HG03469 (cell line): ENCODE measurements around the gene KRT14.
"Not testable (repeated sequence)": the region's sequence is repeated elsewhere in the genome, so short reads cannot be mapped to it uniquely, and the experiment has no call there.

Experiments
- ATAC-seq: cut with Tn5 transposase; IDR thresholded peaks from one replicate; pipeline ENCODE4 v1.9.1; 2021; ENCODE audit warnings: mild to moderate bottlenecking, moderate library complexity, moderate number of reproducible peaks; ENCODE audit not compliant: unreplicated experiment

Gene KRT14

GRCh38 chr17:41580244-41580575 lies 6.5 kb downstream of the KRT14 start:
- no peak for ATAC-seq

- no peak for ATAC-seq
These were observed 7.0 kb downstream of the KRT14 start for GRCh38 chr17:41579484-41580243.

- no peak for ATAC-seq
These were observed 7.7 kb downstream of the KRT14 start for GRCh38 chr17:41578971-41579370.

- ATAC-seq, result no peak
These were observed 8.2 kb downstream of the KRT14 start for GRCh38 chr17:41578538-41578937.

- not testable (repeated sequence) for ATAC-seq
These were observed 10.0 kb downstream of the KRT14 start for GRCh38 chr17:41576740-41577139.

- no peak for ATAC-seq
These were observed 11.4 kb downstream of the KRT14 start for GRCh38 chr17:41575336-41575735.

GRCh38 chr17:41571561-41572434 lies 14.9 kb downstream of the KRT14 start, which contains the start of gene KRT9:
KRT9 (minus strand) TSS chr17:41572059; CDS start chr17:41571992, 67 bp downstream.
- ATAC-seq, result no peak

- no peak for ATAC-seq
These were observed 19.4 kb downstream of the KRT14 start for GRCh38 chr17:41567317-41567716.

GRCh38 chr17:41565338-41565737 lies 21.4 kb downstream of the KRT14 start:
- no peak for ATAC-seq

GRCh38 chr17:41563607-41564170 lies 23.0 kb downstream of the KRT14 start:
- no peak for ATAC-seq

GRCh38 chr17:41561554-41561953 lies 25.1 kb downstream of the KRT14 start:
- ATAC-seq, result no peak

GRCh38 chr17:41559548-41559947 lies 27.1 kb downstream of the KRT14 start:
- ATAC-seq, result no peak

GRCh38 chr17:41556931-41557330 lies 29.8 kb downstream of the KRT14 start:
- no peak for ATAC-seq

- ATAC-seq, result no peak
These were observed 30.4 kb downstream of the KRT14 start for GRCh38 chr17:41556306-41556705.

- ATAC-seq, result no peak
These were observed 31.4 kb downstream of the KRT14 start for GRCh38 chr17:41555105-41555887.

- no peak for ATAC-seq
These were observed 32.6 kb downstream of the KRT14 start for GRCh38 chr17:41553987-41554680.

GRCh38 chr17:41553176-41553575 lies 33.5 kb downstream of the KRT14 start:
- no peak for ATAC-seq

- no peak for ATAC-seq
These were observed 34.2 kb downstream of the KRT14 start for GRCh38 chr17:41552455-41552854.

GRCh38 chr17:41551365-41551764 lies 35.3 kb downstream of the KRT14 start:
- no peak for ATAC-seq

- ATAC-seq, result no peak
These were observed 37.1 kb downstream of the KRT14 start for GRCh38 chr17:41549596-41550039.
